ENCODE measurements around the gene CLCN5.

CLCN5 gene

DNA sequence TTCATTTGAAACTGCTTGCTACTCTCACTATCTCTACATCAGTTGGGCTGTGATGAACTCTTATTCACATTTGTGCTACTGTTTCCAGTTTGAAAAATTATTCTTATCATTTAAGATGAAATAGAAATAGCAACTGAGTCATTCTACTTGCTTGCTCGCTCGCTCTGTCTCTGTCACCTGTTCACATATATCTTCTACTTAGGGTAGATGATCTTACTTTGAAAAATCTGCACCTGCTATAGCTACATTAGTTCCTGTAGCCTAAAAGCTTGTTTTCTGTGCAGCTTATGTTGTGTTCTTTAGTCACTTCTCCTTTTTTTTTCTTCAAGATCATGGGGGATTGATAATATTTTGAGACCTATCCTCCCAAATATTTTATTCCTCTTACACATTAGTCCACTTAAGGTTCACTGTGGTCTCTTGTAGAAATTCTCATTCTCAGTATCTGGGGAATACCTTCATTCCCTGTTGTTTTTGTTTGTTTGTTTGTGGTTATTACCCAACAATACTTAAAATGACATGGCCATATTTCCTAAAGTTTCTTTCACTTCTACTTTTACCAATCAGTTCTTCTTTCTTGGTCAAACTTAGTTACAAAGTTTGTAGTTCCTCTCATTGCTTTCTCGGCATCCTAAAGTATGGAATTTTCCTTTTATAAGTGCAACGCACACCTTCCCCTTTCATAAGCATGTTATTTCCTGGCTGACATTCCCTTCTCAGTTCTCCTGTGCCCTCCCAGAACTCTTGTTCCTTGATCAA, 36.5 kb downstream of the CLCN5 start:
- no peak for DNase-seq (ENCODE audit: low spot score in 2 of 2)

DNA sequence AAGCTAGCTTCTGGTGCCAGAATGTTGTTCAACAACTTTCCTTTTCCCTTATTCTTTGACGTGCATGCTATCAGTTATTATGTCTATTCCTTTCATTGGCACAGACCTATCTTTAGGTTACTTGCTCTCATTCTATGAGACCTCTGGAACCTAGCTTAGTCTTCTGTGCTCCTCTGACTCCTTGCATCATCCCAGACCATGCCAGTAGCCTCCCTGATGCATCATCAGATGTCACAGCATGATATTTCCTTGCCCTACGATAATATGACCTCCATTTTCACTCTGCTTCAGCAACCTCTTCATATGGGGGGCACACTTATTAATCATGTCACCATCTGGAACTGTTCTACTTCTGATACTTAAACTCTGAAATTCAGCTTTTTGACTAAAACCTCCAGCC, 37.2 kb downstream of the CLCN5 start:
- no peaks in the 10 kb centered on the region for H3K4me1 Mint-ChIP-seq
- no peaks in the 10 kb centered on the region for H3K36me3 Mint-ChIP-seq
- no peak overlapping the region for H3K27ac Mint-ChIP-seq
- no peak for ATAC-seq (ENCODE audit: low read depth)
- no peaks in the 10 kb centered on the region for H3K9me3 Mint-ChIP-seq
- no peak overlapping the region for H3K4me3 Mint-ChIP-seq
- H3K27me3 Mint-ChIP-seq: no peaks in the 10 kb centered on the region
- DNase-seq (ENCODE audit: low spot score in 2 of 2): no peak

More for the DNA sequence above, 36.5 kb downstream of the CLCN5 start:
- peak overlapping the region; percentile 24 for H3K4me3 Mint-ChIP-seq
- H3K27ac Mint-ChIP-seq: no peak overlapping the region
- no peaks in the 10 kb centered on the region for H3K27me3 Mint-ChIP-seq
- ATAC-seq (ENCODE audit: low read depth): peak; percentile 69
- no peaks in the 10 kb centered on the region for H3K36me3 Mint-ChIP-seq
- H3K9me3 Mint-ChIP-seq: no peaks in the 10 kb centered on the region
- H3K4me1 Mint-ChIP-seq: no peaks in the 10 kb centered on the region

DNA sequence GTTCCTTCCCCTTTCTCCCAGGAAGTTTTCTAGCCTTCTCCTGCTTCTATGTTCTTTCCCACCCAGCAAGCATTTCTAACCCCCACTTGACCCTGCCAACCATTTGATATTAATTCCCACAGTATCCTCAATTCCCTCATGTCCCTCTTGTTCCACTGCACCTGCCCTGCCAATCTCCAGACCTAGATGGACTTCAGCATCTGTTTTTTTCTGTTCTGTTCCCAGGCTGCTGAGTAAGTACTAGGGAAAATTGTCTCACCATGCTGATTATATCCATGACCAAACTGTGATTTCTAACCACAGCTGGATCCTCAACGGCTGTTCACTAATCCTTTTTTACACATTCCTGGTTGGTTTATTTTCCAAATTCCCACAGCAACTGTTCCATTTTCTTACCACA, 37.7 kb downstream of the CLCN5 start:
- Mint-ChIP-seq H3K4me1 (no peaks in the 10 kb centered on the region), H3K9me3 (no peaks in the 10 kb centered on the region), H3K27ac (no peak overlapping the region), H3K4me3 (no peak overlapping the region), H3K27me3 (no peaks in the 10 kb centered on the region), H3K36me3 (no peaks in the 10 kb centered on the region)
- no peak for ATAC-seq (ENCODE audit: low read depth)
- no peak for DNase-seq (ENCODE audit: low spot score in 2 of 2)

- DNase-seq (ENCODE audit: low spot score in 2 of 2) (no peak), ATAC-seq (ENCODE audit: low read depth) (no peak)
Measured at GRCh38 chrX:49970674-49971073, 48.3 kb downstream of the CLCN5 start.

GRCh38 chrX:49972328-49972860, 50.0 kb downstream of the CLCN5 start:
- H3K4me1 Mint-ChIP-seq: no peaks in the 10 kb centered on the region
- ATAC-seq (ENCODE audit: low read depth) (no peak), DNase-seq (ENCODE audit: low spot score in 2 of 2) (no peak)
- no peaks in the 10 kb centered on the region for H3K9me3 Mint-ChIP-seq
- no peak overlapping the region for H3K4me3 Mint-ChIP-seq
- H3K27me3 Mint-ChIP-seq: no peaks in the 10 kb centered on the region
- no peak overlapping the region for H3K27ac Mint-ChIP-seq
- H3K36me3 Mint-ChIP-seq: peaks cover 3% of the 10 kb centered on the region

More at GRCh38 chrX:49970674-49971073, 48.3 kb downstream of the CLCN5 start:
- Mint-ChIP-seq H3K4me3 (no peak overlapping the region), H3K36me3 (peaks cover 3% of the 10 kb centered on the region), H3K27me3 (no peaks in the 10 kb centered on the region), H3K4me1 (no peaks in the 10 kb centered on the region), H3K27ac (no peak overlapping the region), H3K9me3 (no peaks in the 10 kb centered on the region)

DNA sequence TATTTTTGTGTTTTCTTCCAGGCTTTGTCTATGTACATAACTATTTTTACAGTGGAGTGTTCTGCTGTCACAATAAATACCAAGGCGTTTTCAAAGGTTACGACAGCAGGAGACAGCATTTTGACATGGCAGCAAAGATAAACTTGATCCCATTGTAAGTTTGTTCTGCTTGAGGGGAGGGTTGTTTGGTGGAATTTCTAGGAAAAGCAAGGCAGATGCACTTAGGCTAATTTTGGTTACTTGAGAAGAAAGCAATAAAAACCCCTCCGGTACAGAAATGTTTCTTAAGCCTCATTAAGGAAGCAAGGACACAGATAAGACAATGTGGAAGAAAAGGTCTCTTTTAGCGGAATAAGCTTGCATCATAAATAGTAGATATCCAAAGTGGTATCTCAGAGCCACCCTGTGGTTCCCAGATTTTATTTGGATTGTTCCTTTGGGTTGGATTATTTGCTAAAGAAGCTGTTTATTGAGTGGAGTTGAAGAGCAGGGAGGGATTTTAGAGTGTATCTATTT, 54.3 kb downstream of the CLCN5 start:
- H3K27ac Mint-ChIP-seq: no peak overlapping the region
- no peaks in the 10 kb centered on the region for H3K4me1 Mint-ChIP-seq
- DNase-seq (ENCODE audit: low spot score in 2 of 2) (no peak), ATAC-seq (ENCODE audit: low read depth) (no peak)
- no peaks in the 10 kb centered on the region for H3K27me3 Mint-ChIP-seq
- no peaks in the 10 kb centered on the region for H3K9me3 Mint-ChIP-seq
- no peak overlapping the region for H3K4me3 Mint-ChIP-seq
- H3K36me3 Mint-ChIP-seq: peaks cover 3% of the 10 kb centered on the region

- Mint-ChIP-seq H3K36me3 (peaks cover 3% of the 10 kb centered on the region), H3K9me3 (no peaks in the 10 kb centered on the region), H3K4me1 (no peaks in the 10 kb centered on the region), H3K4me3 (no peak overlapping the region), H3K27ac (no peak overlapping the region), H3K27me3 (no peaks in the 10 kb centered on the region)
- no peak for DNase-seq (ENCODE audit: low spot score in 2 of 2)
- peak; percentile 17 for ATAC-seq (ENCODE audit: low read depth)
Measured at GRCh38 chrX:49977319-49978090, 55.1 kb downstream of the CLCN5 start.

GRCh38 chrX:49978176-49978575, 55.8 kb downstream of the CLCN5 start:
- H3K27me3 Mint-ChIP-seq: no peaks in the 10 kb centered on the region
- no peak for DNase-seq (ENCODE audit: low spot score in 2 of 2)
- H3K4me3 Mint-ChIP-seq: no peak overlapping the region
- no peak for ATAC-seq (ENCODE audit: low read depth)
- peaks cover 3% of the 10 kb centered on the region for H3K36me3 Mint-ChIP-seq
- no peaks in the 10 kb centered on the region for H3K9me3 Mint-ChIP-seq
- no peak overlapping the region for H3K27ac Mint-ChIP-seq
- no peaks in the 10 kb centered on the region for H3K4me1 Mint-ChIP-seq

DNA sequence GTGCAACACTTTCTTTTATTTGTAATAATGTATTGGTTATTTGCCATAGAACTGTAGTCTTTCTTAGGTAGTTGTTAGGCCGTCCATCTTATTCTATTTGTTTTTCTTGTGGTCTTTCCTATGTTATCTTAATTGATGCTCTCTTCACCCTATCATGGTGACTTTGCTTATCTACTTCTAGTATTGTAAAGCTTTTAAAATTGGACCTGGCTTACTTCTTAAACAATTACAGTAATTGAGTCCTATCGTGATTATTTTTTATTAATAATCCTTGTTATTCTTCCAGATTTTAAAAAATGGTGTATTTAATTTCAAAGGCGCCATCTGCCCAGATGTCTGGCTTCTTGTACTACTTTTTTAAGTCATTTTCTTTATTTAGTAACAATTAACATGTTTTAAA, 63.7 kb downstream of the CLCN5 start:
- ATAC-seq (ENCODE audit: low read depth): no peak
- peaks cover 1% of the 10 kb centered on the region for H3K36me3 Mint-ChIP-seq
- H3K27ac Mint-ChIP-seq: no peak overlapping the region
- no peaks in the 10 kb centered on the region for H3K4me1 Mint-ChIP-seq
- no peaks in the 10 kb centered on the region for H3K27me3 Mint-ChIP-seq
- no peak overlapping the region for H3K4me3 Mint-ChIP-seq
- no peaks in the 10 kb centered on the region for H3K9me3 Mint-ChIP-seq
- no peak for DNase-seq (ENCODE audit: low spot score in 2 of 2)

GRCh38 chrX:49987651-49988050, 65.3 kb downstream of the CLCN5 start:
- H3K27me3 Mint-ChIP-seq: no peaks in the 10 kb centered on the region
- H3K9me3 Mint-ChIP-seq: no peaks in the 10 kb centered on the region
- no peak for DNase-seq (ENCODE audit: low spot score in 2 of 2)
- no peak overlapping the region for H3K4me3 Mint-ChIP-seq
- no peak overlapping the region for H3K27ac Mint-ChIP-seq
- no peak for ATAC-seq (ENCODE audit: low read depth)
- no peaks in the 10 kb centered on the region for H3K4me1 Mint-ChIP-seq
- H3K36me3 Mint-ChIP-seq: peaks cover 1% of the 10 kb centered on the region

DNA sequence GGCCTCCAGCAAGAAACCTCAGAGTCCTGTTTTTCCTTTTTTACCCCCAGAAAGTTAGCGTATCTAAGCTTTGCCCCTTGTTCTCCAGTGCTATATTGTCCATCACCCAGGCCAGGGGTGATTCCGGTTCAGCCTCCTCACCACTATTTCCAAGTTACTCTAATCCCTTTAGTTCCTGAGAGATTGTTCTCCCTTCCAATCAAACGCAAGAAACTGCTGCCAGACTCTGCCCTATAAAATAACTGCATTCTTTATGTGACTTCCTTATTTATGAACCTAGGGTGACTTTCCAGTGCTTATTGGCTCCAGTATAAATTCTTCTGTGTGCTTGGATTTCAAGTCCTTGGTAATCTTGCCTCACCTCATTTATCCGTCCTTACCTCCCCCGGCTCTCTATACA, 65.7 kb downstream of the CLCN5 start:
- Mint-ChIP-seq H3K4me3 (no peak overlapping the region), H3K9me3 (no peaks in the 10 kb centered on the region), H3K4me1 (no peaks in the 10 kb centered on the region), H3K27ac (no peak overlapping the region), H3K27me3 (no peaks in the 10 kb centered on the region), H3K36me3 (peaks cover 1% of the 10 kb centered on the region)
- DNase-seq (ENCODE audit: low spot score in 2 of 2) (no peak), ATAC-seq (ENCODE audit: low read depth) (no peak)

- no peaks in the 10 kb centered on the region for H3K4me1 Mint-ChIP-seq
- H3K9me3 Mint-ChIP-seq: no peaks in the 10 kb centered on the region
- no peak for ATAC-seq (ENCODE audit: low read depth)
Measured at GRCh38 chrX:49991758-49992157, 69.4 kb downstream of the CLCN5 start.

GRCh38 chrX:49992853-49993252, 70.5 kb downstream of the CLCN5 start:
- Mint-ChIP-seq H3K27me3 (no peaks in the 10 kb centered on the region), H3K4me3 (no peak overlapping the region), H3K4me1 (no peaks in the 10 kb centered on the region), H3K36me3 (peaks cover 1% of the 10 kb centered on the region), H3K9me3 (no peaks in the 10 kb centered on the region), H3K27ac (no peak overlapping the region)
- DNase-seq (ENCODE audit: low spot score in 2 of 2) (no peak), ATAC-seq (ENCODE audit: low read depth) (no peak)

More at GRCh38 chrX:49991758-49992157, 69.4 kb downstream of the CLCN5 start:
- Mint-ChIP-seq H3K36me3 (peaks cover 1% of the 10 kb centered on the region), H3K27me3 (no peaks in the 10 kb centered on the region), H3K27ac (no peak overlapping the region), H3K4me3 (no peak overlapping the region)
- no peak for DNase-seq (ENCODE audit: low spot score in 2 of 2)

- H3K4me3 Mint-ChIP-seq: no peak overlapping the region
- H3K27me3 Mint-ChIP-seq: no peaks in the 10 kb centered on the region
- no peaks in the 10 kb centered on the region for H3K4me1 Mint-ChIP-seq
- no peak overlapping the region for H3K27ac Mint-ChIP-seq
- H3K36me3 Mint-ChIP-seq: peaks cover 1% of the 10 kb centered on the region
- H3K9me3 Mint-ChIP-seq: no peaks in the 10 kb centered on the region
- DNase-seq (ENCODE audit: low spot score in 2 of 2) (no peak), ATAC-seq (ENCODE audit: low read depth) (no peak)
Measured at GRCh38 chrX:49993661-49994060, 71.3 kb downstream of the CLCN5 start.

Data from memory B cell (primary cell).